HepG2 (cell line): ENCODE measurements around the gene STARD10. TPM values are rescaled to one million over a fixed set of nuclear protein-coding genes. Genes with fewer than 3 reads are reported as not detected.

Experiments
- ARNT2 ChIP-seq: sonication (generic); formaldehyde crosslinking; IDR thresholded peaks from 2 replicates; pipeline ENCODE4 v1.8.0; 2022; ENCODE audit warnings: mild to moderate bottlenecking, low read depth, missing genetic modification reagents, moderate library complexity
- BCL6 ChIP-seq: IDR thresholded peaks from 2 replicates; pipeline ENCODE4 v1.6.1; 2016; ENCODE audit warnings: missing genetic modification reagents, missing compliant biosample characterization
- LCORL ChIP-seq, 2 experiments: fragments of 450-650 bp in 1 of 2; sonication (generic) in 1 of 2; formaldehyde crosslinking in 1 of 2; IDR thresholded peaks; 2 replicates each; pipeline versions ENCODE4 v1.5.0 to v1.6.1; 2017 to 2020; ENCODE audit warnings: antibody characterized with exemption in 1 of 2, missing genetic modification reagents in 1 of 2
- MBD4 ChIP-seq: IDR thresholded peaks from 2 replicates; pipeline ENCODE4 v1.6.1; 2012; ENCODE audit warnings: low read length, inconsistent platforms, borderline replicate concordance
- SOX5 ChIP-seq: IDR thresholded peaks from 2 replicates; pipeline ENCODE4 v1.6.1; 2016; ENCODE audit warnings: borderline replicate concordance
- ZNF17 ChIP-seq: sonication (generic); formaldehyde crosslinking; IDR thresholded peaks from 2 replicates; pipeline ENCODE4 v1.5.0; 2020; ENCODE audit warnings: mild to moderate bottlenecking, missing genetic modification reagents
- ZNF253 ChIP-seq: sonication (generic); formaldehyde crosslinking; IDR thresholded peaks from 2 replicates; pipeline ENCODE4 v1.8.0; 2022; ENCODE audit warnings: mild to moderate bottlenecking, missing genetic modification reagents, borderline replicate concordance
- ZNF430 ChIP-seq: sonication (generic); formaldehyde crosslinking; IDR thresholded peaks from 2 replicates; pipeline ENCODE4 v1.9.0; 2021; ENCODE audit warnings: mild to moderate bottlenecking, missing genetic modification reagents
- ZNF674 ChIP-seq: sonication (generic); formaldehyde crosslinking; IDR thresholded peaks from 2 replicates; pipeline ENCODE4 v1.5.0; 2020; ENCODE audit warnings: low read depth, mild to moderate bottlenecking, missing genetic modification reagents
- ZSCAN29 ChIP-seq: sonication (generic); formaldehyde crosslinking; conservative IDR thresholded peaks from 2 replicates; pipeline ENCODE4 v1.4.0; 2020; ENCODE audit warnings: mild to moderate bottlenecking, missing genetic modification reagents
- polyA plus RNA-seq, 8 experiments: library from polyadenylated mRNA; depleted of rRNA in 3 of 8; stranded (reverse) in 7 of 8; unstranded in 1 of 8; fragments of >200 nt; fragmentation: Illumina TruSeq in 4 of 8; extraction: Trizol in 4 of 8; gene quantifications; 2 replicates each; pipeline versions ENCODE4 v1.2.1 to v1.2.3, GENCODE V29; 2011 to 2016; ENCODE audit warnings: low read depth in 4 of 8, missing spikeins in 1 of 8, mixed read lengths in 1 of 8; ENCODE audit not compliant: insufficient read depth in 1 of 8
- total RNA-seq, 5 experiments: library from RNA; depleted of rRNA; stranded (reverse); fragments of >200 nt; fragmentation: Illumina TruSeq; extraction: Trizol; gene quantifications; 2 replicates each; pipeline ENCODE4 v1.2.3, GENCODE V29; 2016; ENCODE audit warnings: low read depth in 1 of 5
- TF ChIP-seq, protein P1 (sequence below): sonication (generic); formaldehyde crosslinking; IDR thresholded peaks from 2 replicates; pipeline ENCODE4 v1.4.0; 2020; ENCODE audit warnings: mild to moderate bottlenecking, missing genetic modification reagents
- TF ChIP-seq, protein P2 (sequence below): conservative IDR thresholded peaks from 2 replicates; pipeline ENCODE4 v1.6.1; 2018; ENCODE audit warnings: missing genetic modification reagents
- TF ChIP-seq, protein P3 (sequence below): sonication (generic); formaldehyde crosslinking; IDR thresholded peaks from 2 replicates; pipeline ENCODE4 v1.4.0; 2020; ENCODE audit warnings: missing genetic modification reagents, mild to moderate bottlenecking, borderline replicate concordance
- TF ChIP-seq, protein P4 (sequence below): sonication (generic); formaldehyde crosslinking; IDR thresholded peaks from 2 replicates; pipeline ENCODE4 v1.4.0; 2020; ENCODE audit warnings: missing genetic modification reagents
- TF ChIP-seq, protein P5 (sequence below): sonication (generic); formaldehyde crosslinking; IDR thresholded peaks from 2 replicates; pipeline ENCODE4 v1.5.0; 2020; ENCODE audit warnings: mild to moderate bottlenecking, missing genetic modification reagents, borderline replicate concordance

Gene STARD10
- total and polyA plus RNA-seq, 2 of the 13 experiments (the other 11 are each of a cell fraction or from before 2014, with no cell fraction given), result 260 to 341 TPM

DNA sequence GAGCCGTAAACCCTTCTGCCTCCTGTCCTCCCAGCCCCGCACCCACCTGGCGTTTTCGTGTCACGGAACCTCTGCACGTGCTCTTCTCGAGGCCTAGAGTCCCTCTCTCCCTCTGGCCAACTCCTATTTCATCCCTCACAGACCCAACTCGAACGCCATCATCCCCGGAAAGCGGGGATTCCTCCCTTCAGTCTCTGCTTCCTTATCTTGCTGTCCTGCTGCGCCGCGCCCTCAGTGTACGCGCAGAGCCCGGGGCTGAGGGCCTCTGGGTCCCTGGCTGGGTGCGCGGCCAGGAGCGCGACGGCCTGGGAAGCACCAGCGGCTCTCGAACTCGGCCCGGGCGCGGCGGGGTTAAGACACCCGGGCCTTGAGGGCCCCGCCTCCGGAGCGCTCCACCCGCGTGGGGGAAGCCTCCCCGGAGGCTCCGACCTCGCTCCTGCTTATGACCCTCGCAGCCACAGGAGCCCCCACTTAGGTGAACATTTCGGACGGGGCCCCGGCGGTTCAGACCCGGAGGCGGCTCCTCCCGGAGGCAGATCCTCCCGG, 20.0 kb upstream of the STARD10 start (continued):
- TF ChIP-seq, protein P1, sequence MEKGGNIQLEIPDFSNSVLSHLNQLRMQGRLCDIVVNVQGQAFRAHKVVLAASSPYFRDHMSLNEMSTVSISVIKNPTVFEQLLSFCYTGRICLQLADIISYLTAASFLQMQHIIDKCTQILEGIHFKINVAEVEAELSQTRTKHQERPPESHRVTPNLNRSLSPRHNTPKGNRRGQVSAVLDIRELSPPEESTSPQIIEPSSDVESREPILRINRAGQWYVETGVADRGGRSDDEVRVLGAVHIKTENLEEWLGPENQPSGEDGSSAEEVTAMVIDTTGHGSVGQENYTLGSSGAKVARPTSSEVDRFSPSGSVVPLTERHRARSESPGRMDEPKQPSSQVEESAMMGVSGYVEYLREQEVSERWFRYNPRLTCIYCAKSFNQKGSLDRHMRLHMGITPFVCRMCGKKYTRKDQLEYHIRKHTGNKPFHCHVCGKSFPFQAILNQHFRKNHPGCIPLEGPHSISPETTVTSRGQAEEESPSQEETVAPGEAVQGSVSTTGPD (CRISPR knock-in tag), result no peak
- TF ChIP-seq ZSCAN29 (CRISPR knock-in tag), result no peak
- TF ChIP-seq ZNF253 (CRISPR knock-in tag), result no peak
- no peak for TF ChIP-seq ZNF17 (CRISPR knock-in tag)
- no peak; the same call in 1 of the 2 replicates for TF ChIP-seq ZNF430 (CRISPR knock-in tag)
- no peak for TF ChIP-seq ARNT2 (CRISPR knock-in tag)
- no peak for TF ChIP-seq SOX5 (CRISPR knock-in tag)
- TF ChIP-seq MBD4, result no peak
- TF ChIP-seq ZNF674, result no peak; the same call in 1 of the 2 replicates
- no peak for TF ChIP-seq LCORL (IDR thresholded peaks at IDR 0.05)
- TF ChIP-seq LCORL (CRISPR knock-in tag; IDR thresholded peaks at IDR 0.05), result no peak
- TF ChIP-seq, protein P2, sequence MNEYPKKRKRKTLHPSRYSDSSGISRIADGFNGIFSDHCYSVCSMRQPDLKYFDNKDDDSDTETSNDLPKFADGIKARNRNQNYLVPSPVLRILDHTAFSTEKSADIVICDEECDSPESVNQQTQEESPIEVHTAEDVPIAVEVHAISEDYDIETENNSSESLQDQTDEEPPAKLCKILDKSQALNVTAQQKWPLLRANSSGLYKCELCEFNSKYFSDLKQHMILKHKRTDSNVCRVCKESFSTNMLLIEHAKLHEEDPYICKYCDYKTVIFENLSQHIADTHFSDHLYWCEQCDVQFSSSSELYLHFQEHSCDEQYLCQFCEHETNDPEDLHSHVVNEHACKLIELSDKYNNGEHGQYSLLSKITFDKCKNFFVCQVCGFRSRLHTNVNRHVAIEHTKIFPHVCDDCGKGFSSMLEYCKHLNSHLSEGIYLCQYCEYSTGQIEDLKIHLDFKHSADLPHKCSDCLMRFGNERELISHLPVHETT (CRISPR knock-in tag), result 0 out of 2 replicates have a peak, but pooled peaks have one; percentile 11
- TF ChIP-seq BCL6, result no peak
- TF ChIP-seq, protein P3, sequence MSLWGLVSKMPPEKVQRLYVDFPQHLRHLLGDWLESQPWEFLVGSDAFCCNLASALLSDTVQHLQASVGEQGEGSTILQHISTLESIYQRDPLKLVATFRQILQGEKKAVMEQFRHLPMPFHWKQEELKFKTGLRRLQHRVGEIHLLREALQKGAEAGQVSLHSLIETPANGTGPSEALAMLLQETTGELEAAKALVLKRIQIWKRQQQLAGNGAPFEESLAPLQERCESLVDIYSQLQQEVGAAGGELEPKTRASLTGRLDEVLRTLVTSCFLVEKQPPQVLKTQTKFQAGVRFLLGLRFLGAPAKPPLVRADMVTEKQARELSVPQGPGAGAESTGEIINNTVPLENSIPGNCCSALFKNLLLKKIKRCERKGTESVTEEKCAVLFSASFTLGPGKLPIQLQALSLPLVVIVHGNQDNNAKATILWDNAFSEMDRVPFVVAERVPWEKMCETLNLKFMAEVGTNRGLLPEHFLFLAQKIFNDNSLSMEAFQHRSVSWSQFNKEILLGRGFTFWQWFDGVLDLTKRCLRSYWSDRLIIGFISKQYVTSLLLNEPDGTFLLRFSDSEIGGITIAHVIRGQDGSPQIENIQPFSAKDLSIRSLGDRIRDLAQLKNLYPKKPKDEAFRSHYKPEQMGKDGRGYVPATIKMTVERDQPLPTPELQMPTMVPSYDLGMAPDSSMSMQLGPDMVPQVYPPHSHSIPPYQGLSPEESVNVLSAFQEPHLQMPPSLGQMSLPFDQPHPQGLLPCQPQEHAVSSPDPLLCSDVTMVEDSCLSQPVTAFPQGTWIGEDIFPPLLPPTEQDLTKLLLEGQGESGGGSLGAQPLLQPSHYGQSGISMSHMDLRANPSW (CRISPR knock-in tag), result no peak
- TF ChIP-seq, protein P4, sequence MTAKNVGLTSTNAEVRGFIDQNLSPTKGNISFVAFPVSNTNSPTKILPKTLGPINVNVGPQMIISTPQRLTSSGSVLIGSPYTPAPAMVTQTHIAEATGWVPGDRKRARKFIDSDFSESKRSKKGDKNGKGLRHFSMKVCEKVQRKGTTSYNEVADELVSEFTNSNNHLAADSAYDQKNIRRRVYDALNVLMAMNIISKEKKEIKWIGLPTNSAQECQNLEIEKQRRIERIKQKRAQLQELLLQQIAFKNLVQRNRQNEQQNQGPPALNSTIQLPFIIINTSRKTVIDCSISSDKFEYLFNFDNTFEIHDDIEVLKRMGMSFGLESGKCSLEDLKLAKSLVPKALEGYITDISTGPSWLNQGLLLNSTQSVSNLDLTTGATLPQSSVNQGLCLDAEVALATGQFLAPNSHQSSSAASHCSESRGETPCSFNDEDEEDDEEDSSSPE (CRISPR knock-in tag), result no peak
- TF ChIP-seq, protein P5, sequence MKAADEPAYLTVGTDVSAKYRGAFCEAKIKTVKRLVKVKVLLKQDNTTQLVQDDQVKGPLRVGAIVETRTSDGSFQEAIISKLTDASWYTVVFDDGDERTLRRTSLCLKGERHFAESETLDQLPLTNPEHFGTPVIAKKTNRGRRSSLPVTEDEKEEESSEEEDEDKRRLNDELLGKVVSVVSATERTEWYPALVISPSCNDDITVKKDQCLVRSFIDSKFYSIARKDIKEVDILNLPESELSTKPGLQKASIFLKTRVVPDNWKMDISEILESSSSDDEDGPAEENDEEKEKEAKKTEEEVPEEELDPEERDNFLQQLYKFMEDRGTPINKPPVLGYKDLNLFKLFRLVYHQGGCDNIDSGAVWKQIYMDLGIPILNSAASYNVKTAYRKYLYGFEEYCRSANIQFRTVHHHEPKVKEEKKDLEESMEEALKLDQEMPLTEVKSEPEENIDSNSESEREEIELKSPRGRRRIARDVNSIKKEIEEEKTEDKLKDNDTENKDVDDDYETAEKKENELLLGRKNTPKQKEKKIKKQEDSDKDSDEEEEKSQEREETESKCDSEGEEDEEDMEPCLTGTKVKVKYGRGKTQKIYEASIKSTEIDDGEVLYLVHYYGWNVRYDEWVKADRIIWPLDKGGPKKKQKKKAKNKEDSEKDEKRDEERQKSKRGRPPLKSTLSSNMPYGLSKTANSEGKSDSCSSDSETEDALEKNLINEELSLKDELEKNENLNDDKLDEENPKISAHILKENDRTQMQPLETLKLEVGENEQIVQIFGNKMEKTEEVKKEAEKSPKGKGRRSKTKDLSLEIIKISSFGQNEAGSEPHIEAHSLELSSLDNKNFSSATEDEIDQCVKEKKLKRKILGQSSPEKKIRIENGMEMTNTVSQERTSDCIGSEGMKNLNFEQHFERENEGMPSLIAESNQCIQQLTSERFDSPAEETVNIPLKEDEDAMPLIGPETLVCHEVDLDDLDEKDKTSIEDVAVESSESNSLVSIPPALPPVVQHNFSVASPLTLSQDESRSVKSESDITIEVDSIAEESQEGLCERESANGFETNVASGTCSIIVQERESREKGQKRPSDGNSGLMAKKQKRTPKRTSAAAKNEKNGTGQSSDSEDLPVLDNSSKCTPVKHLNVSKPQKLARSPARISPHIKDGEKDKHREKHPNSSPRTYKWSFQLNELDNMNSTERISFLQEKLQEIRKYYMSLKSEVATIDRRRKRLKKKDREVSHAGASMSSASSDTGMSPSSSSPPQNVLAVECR (CRISPR knock-in tag), result no peak; the same call in 1 of the 2 replicates
